GM12892 (cell line): ENCODE results near the gene PDGFRA.

ENCODE experiments used
- POLR2A ChIP-seq: IDR thresholded peaks from 2 replicates; pipeline ENCODE4 v1.6.1; 2011; ENCODE audit warnings: low read depth, low read length, control low read depth
- POLR2AphosphoS5 ChIP-seq: IDR thresholded peaks from 2 replicates; pipeline ENCODE4 v1.6.1; 2011; ENCODE audit warnings: low read depth, low read length, control low read depth
- TAF1 ChIP-seq: IDR thresholded peaks from 2 replicates; pipeline ENCODE4 v1.6.1; 2011; ENCODE audit warnings: low read depth, mild to moderate bottlenecking, control low read depth, low read length, borderline replicate concordance

GRCh38 chr4:54192811-54193210 lies 36.3 kb upstream of the PDGFRA start:
- TF ChIP-seq POLR2AphosphoS5: no peak
- TF ChIP-seq POLR2A: no peak
- TF ChIP-seq TAF1: no peak
